H1 (cell line): ENCODE measurements around the gene ACVR1. TPM values are rescaled to one million over a fixed set of nuclear protein-coding genes. Genes with fewer than 3 reads are reported as not detected.

Source experiments
- CTCF ChIA-PET: fragments of 300-600 bp; sonication (Branson Sonifier 250); formaldehyde crosslinking; loops from one replicate; lab custom pipeline; 2021; ENCODE audit not compliant: partially characterized antibody; lab: Charles Lee
- POLR2A ChIA-PET: fragments of 300-600 bp; sonication (Branson Sonifier 250); formaldehyde crosslinking; loops from one replicate; lab custom pipeline; 2021; ENCODE audit warnings: inconsistent platforms; ENCODE audit not compliant: partially characterized antibody; lab: Charles Lee
- DNase-seq, 2 experiments: peaks; one replicate each; pipeline versions ENCODE4 v3.0.0 to v3.0.0-alpha.2; 2010 to 2022; ENCODE audit warnings: low spot score in 2 of 2, low read depth in 1 of 2, mixed read lengths in 1 of 2
- FAIRE-seq: peaks from 2 replicates; lab custom pipeline; 2011; peaks lifted over from hg19 to GRCh38; lab: Jason Lieb, UNC
- H2AFZ ChIP-seq: 2 replicates; pipeline ENCODE4 v1.8.1; 2012; ENCODE audit warnings: low read length, inconsistent platforms
- H2AK5ac ChIP-seq: 2 replicates; pipeline ENCODE4 v1.6.1; 2013; ENCODE audit warnings: low read depth, low read length
- H2BK120ac ChIP-seq: replicated peaks from 2 replicates; pipeline ENCODE3; 2013; ENCODE audit warnings: low read depth, low read length, inconsistent platforms
- H2BK12ac ChIP-seq: 2 replicates; pipeline ENCODE4 v1.6.1; 2013; ENCODE audit warnings: low read depth, low read length
- H2BK15ac ChIP-seq: 2 replicates; pipeline ENCODE4 v1.6.1; 2013; ENCODE audit warnings: low read length
- H2BK20ac ChIP-seq: 2 replicates; pipeline ENCODE4 v1.6.1; 2013; ENCODE audit warnings: low read length
- H2BK5ac ChIP-seq: 2 replicates; pipeline ENCODE4 v1.6.1; 2013; ENCODE audit warnings: low read depth, low read length
- H3K14ac ChIP-seq: 2 replicates; pipeline ENCODE4 v1.6.1; 2013; ENCODE audit warnings: inconsistent platforms; ENCODE audit not compliant: insufficient read length
- H3K18ac ChIP-seq: 2 replicates; pipeline ENCODE4 v1.6.1; 2013; ENCODE audit warnings: low read length; ENCODE audit errors: extremely low read depth
- H3K23ac ChIP-seq: 2 replicates; pipeline ENCODE4 v1.6.1; 2013; ENCODE audit warnings: inconsistent platforms; ENCODE audit not compliant: insufficient read length
- H3K23me2 ChIP-seq: 2 replicates; pipeline ENCODE4 v1.6.1; 2013; ENCODE audit warnings: low read depth, low read length
- H3K27ac ChIP-seq: 2 replicates; pipeline ENCODE4 v1.6.1; 2011; ENCODE audit warnings: low read depth, low read length, inconsistent platforms
- H3K27me3 ChIP-seq, 4 experiments: replicated peaks in 1 of 4; 1 replicate in 1 of 4; 2 replicates in 3 of 4; pipeline versions ENCODE4 v1.6.1 to v1.8.1; 2011 to 2013; ENCODE audit warnings: low read length in 3 of 4, mild to moderate bottlenecking in 3 of 4, inconsistent platforms in 2 of 4, mixed read lengths in 2 of 4, moderate library complexity in 1 of 4; ENCODE audit not compliant: control insufficient read depth in 3 of 4, insufficient read depth in 3 of 4; ENCODE audit errors: extremely low read depth in 1 of 4
- H3K36me3 ChIP-seq, 4 experiments: 2 replicates each; pipeline versions ENCODE4 v1.6.1 to v1.8.1; 2011 to 2013; ENCODE audit warnings: mild to moderate bottlenecking in 4 of 4, low read length in 3 of 4, moderate library complexity in 2 of 4, control low read depth in 1 of 4, inconsistent platforms in 1 of 4; ENCODE audit not compliant: insufficient read depth in 4 of 4, control insufficient read depth in 2 of 4
- H3K4ac ChIP-seq: replicated peaks from 2 replicates; pipeline ENCODE3; 2013; ENCODE audit warnings: low read length, low read depth, mixed read lengths, inconsistent platforms; ENCODE audit not compliant: insufficient read length
- H3K4me1 ChIP-seq, 4 experiments: replicated peaks in 1 of 4; 1 replicate in 1 of 4; 2 replicates in 3 of 4; pipeline versions ENCODE4 v1.6.1 to v1.8.1; 2011 to 2013; ENCODE audit warnings: low read length in 3 of 4, inconsistent platforms in 2 of 4, mixed read lengths in 1 of 4; ENCODE audit not compliant: insufficient read depth in 4 of 4, control insufficient read depth in 3 of 4
- H3K4me2 ChIP-seq, 2 experiments: 2 replicates each; pipeline versions ENCODE4 v1.6.1 to v1.8.1; 2011 to 2013; ENCODE audit warnings: low read depth in 2 of 2, low read length in 2 of 2, control low read depth in 1 of 2, inconsistent platforms in 1 of 2, mild to moderate bottlenecking in 1 of 2; ENCODE audit not compliant: insufficient read depth in 1 of 2
- H3K4me3 ChIP-seq, 4 experiments: fragments of 200-600, 300-600 bp in 1 of 4; sonication (generic), shearing (Covaris generic), sonication (Bioruptor Twin) in 1 of 4; 2 replicates each; pipeline versions ENCODE4 v1.5.1 to v1.8.1; 2011 to 2016; ENCODE audit warnings: low read length in 4 of 4, low read depth in 3 of 4, control low read depth in 2 of 4, inconsistent platforms in 2 of 4, mild to moderate bottlenecking in 2 of 4, mixed read lengths in 1 of 4, moderate library complexity in 1 of 4; ENCODE audit not compliant: insufficient read depth in 2 of 4; ENCODE audit errors: extremely low read depth in 1 of 4
- H3K56ac ChIP-seq: replicated peaks from 2 replicates; pipeline ENCODE3; 2013; ENCODE audit warnings: low read depth, mild to moderate bottlenecking, mixed read lengths, low read length, inconsistent platforms; ENCODE audit not compliant: insufficient read length
- H3K79me1 ChIP-seq: 2 replicates; pipeline ENCODE4 v1.6.1; 2013; ENCODE audit warnings: low read depth, low read length, control low read depth
- H3K79me2 ChIP-seq, 2 experiments: 2 replicates each; pipeline versions ENCODE4 v1.6.1 to v1.8.1; 2012 to 2013; ENCODE audit warnings: low read length in 2 of 2, mild to moderate bottlenecking in 2 of 2, inconsistent platforms in 1 of 2; ENCODE audit not compliant: insufficient read depth in 2 of 2, control insufficient read depth in 1 of 2
- H3K9ac ChIP-seq, 4 experiments: replicated peaks in 1 of 4; 1 replicate in 1 of 4; 2 replicates in 3 of 4; pipeline versions ENCODE4 v1.6.1 to v1.8.1; 2011 to 2013; ENCODE audit warnings: low read depth in 3 of 4, low read length in 3 of 4, control low read depth in 2 of 4, mild to moderate bottlenecking in 2 of 4, moderate library complexity in 2 of 4, inconsistent platforms in 1 of 4; ENCODE audit errors: extremely low read depth in 1 of 4
- H3K9me3 ChIP-seq, 2 experiments: 2 replicates each; pipeline versions ENCODE4 v1.6.1 to v1.8.1; 2012 to 2013; ENCODE audit warnings: mild to moderate bottlenecking in 2 of 2, moderate library complexity in 2 of 2, control low read depth in 1 of 2, inconsistent platforms in 1 of 2, low read depth in 1 of 2, low read length in 1 of 2, mixed read lengths in 1 of 2; ENCODE audit not compliant: insufficient read depth in 2 of 2
- H4K20me1 ChIP-seq, 2 experiments: replicated peaks in 1 of 2; 2 replicates each; pipeline versions ENCODE3 to v1.8.1; 2011 to 2013; ENCODE audit warnings: inconsistent platforms in 2 of 2, low read length in 2 of 2, mild to moderate bottlenecking in 1 of 2; ENCODE audit not compliant: insufficient read depth in 2 of 2, control insufficient read depth in 1 of 2
- H4K5ac ChIP-seq: 2 replicates; pipeline ENCODE4 v1.6.1; 2013; ENCODE audit warnings: low read length, low read depth, mixed read lengths, inconsistent platforms; ENCODE audit not compliant: insufficient read length
- H4K8ac ChIP-seq: 2 replicates; pipeline ENCODE4 v1.8.0; 2013; ENCODE audit warnings: mild to moderate bottlenecking, moderate library complexity, low read length, inconsistent platforms; ENCODE audit not compliant: insufficient read depth; ENCODE audit errors: extremely low read depth
- H4K91ac ChIP-seq: replicated peaks from 2 replicates; pipeline ENCODE3; 2013; ENCODE audit warnings: low read length, mixed read lengths, inconsistent platforms; ENCODE audit not compliant: insufficient read length
- CBX5 ChIP-seq: fragments of 300-800, 300-1000 bp; sonication (generic); IDR thresholded peaks from 2 replicates; pipeline ENCODE4 v1.7.1; 2016; ENCODE audit warnings: antibody characterized with exemption, low read length, low read depth
- SIRT6 ChIP-seq: IDR thresholded peaks from one replicate; pipeline ENCODE4 v1.7.1; 2012; ENCODE audit warnings: low read length, inconsistent platforms
- WGBS, 2 experiments: shearing (Covaris generic) in 1 of 2; methylation state at CpG; one replicate each; pipeline versions ENCODE4 v1.1.6 to v1.1.7; 2013 to 2015; ENCODE audit warnings: low lambda C conversion rate in 2 of 2, mixed read lengths in 2 of 2, inconsistent platforms in 1 of 2, low coverage in 1 of 2, missing lambda C conversion rate in 1 of 2; ENCODE audit not compliant: insufficient replicate concordance in 2 of 2, insufficient coverage in 1 of 2, insufficient read length in 1 of 2; ENCODE audit errors: extremely low coverage in 1 of 2, missing lambda C conversion rate in 1 of 2; 5-methylcytosine and 5-hydroxymethylcytosine counted together
- polyA plus RNA-seq, 7 experiments: library from polyadenylated mRNA; depleted of rRNA in 3 of 7; stranded (reverse) in 5 of 7; unstranded in 2 of 7; fragments of >200 nt in 5 of 7; fragments of 200-250 nt in 2 of 7; gene quantifications; 1 replicate in 5 of 7; 2 replicates in 1 of 7; 4 replicates in 1 of 7; pipeline versions ENCODE4 v1.2.1 to v1.2.3, GENCODE V29; 2011 to 2013; ENCODE audit warnings: missing spikeins in 2 of 7, mixed read lengths in 2 of 7
- total RNA-seq: library from RNA; stranded (reverse); fragmentation: NEBNext Ultra II Directional; extraction: Animal tissue kit (Norgen Biotek cat#: 25700); gene quantifications from 2 replicates; pipeline ENCODE4 v1.2.1, GENCODE V29; 2021

Gene ACVR1
- total and polyA plus RNA-seq, 2 of the 8 experiments (the other 6 are each of a cell fraction or from before 2014, with no cell fraction given): 8.5 to 17.7 TPM

GRCh38 chr2:157903626-157904025 is 27.5 kb upstream of the ACVR1 start:
- Histone ChIP-seq H3K9me3 (no peaks in the 10 kb centered on the region), H3K23me2 (no peaks in the 10 kb centered on the region; the same call in 1 of the 2 replicates), H2BK5ac (no peak overlapping the region), H4K5ac (no peak overlapping the region), H2BK20ac (no peak overlapping the region), H3K36me3 (no peaks in the 10 kb centered on the region), H3K27ac (no peak overlapping the region), H3K4me2 (no peak overlapping the region), H3K4me1 (no peaks in the 10 kb centered on the region; a peak in 1 of 7 replicates), H2AFZ (peak overlapping the region; percentile 18; the same call in 1 of the 2 replicates), H3K27me3 (no peaks in the 10 kb centered on the region), H3K23ac (no peak overlapping the region), H2BK120ac (peak overlapping the region; percentile 75), H4K8ac (no peak overlapping the region), H2BK12ac (no peak overlapping the region), H3K4me3 (no peak overlapping the region), H3K9ac (no peak overlapping the region), H3K79me1 (no peaks in the 10 kb centered on the region), H2AK5ac (no peak overlapping the region), H3K79me2 (no peaks in the 10 kb centered on the region), H4K20me1 (no peaks in the 10 kb centered on the region), H3K14ac (no peak overlapping the region), H3K18ac (no peak overlapping the region; the same call in 1 of the 2 replicates), H3K4ac (peak overlapping the region; percentile 66), H4K91ac (peak overlapping the region; percentile 46), H2BK15ac (no peak overlapping the region), H3K56ac (no peak overlapping the region)
- TF ChIP-seq CBX5 (no peak), SIRT6 (no peak)
- 87% methylated on average over 5 of the region's 5 CpGs; no CpG with 5 or more reads in 1 of the 2 experiments for WGBS, 2 experiments
- ChIA-PET CTCF (interaction anchor here (0.6 to 2.3 kb wide), 8 partner anchors 12 to 256 kb away, joined by 3 to 6 read pairs (median 4); no protein-coding TSS in a partner anchor), POLR2A (no interaction called here)
- no peak for DNase-seq
- no peak for FAIRE-seq
